HCT116 (cell line): Measurements from ENCODE around the gene FADD. TPM values are rescaled to one million over a fixed set of nuclear protein-coding genes. Genes with fewer than 3 reads are reported as not detected.

Experiments used
- ATAC-seq: fragments of 200-7000 bp; cut with Tn5 transposase; 2 replicates; pipeline ENCODE4 v1.9.1; 2020; ENCODE audit warnings: mild to moderate bottlenecking, moderate library complexity
- BruUV-seq: library from RNA; stranded (reverse); fragments of 400-500 nt; replicated peaks from 2 replicates; lab custom pipeline; 2021; lab: Mats Ljungman, UMichigan
- CTCF ChIA-PET: fragments of 300-600 bp; sonication (Branson Sonifier 250); formaldehyde crosslinking; loops from one replicate; lab custom pipeline; 2021; ENCODE audit warnings: antibody characterized with exemption; lab: Charles Lee
- POLR2A ChIA-PET: fragments of 300-600, 350-600 bp; sonication (Branson Sonifier 250); formaldehyde crosslinking; loops from one replicate; lab custom pipeline; 2021; ENCODE audit warnings: antibody characterized with exemption; lab: Charles Lee
- RAD21 ChIA-PET, 2 experiments: fragments of 300-600 bp; sonication (Branson Sonifier 250); formaldehyde crosslinking; loops; one replicate each; lab custom pipeline; 2023; ENCODE audit warnings: low total read pairs in 2 of 2; ENCODE audit not compliant: uncharacterized antibody in 2 of 2, unreplicated experiment in 2 of 2, low non-redundant PET in 1 of 2; lab: Charles Lee
- DNase-seq: peaks from one replicate; pipeline ENCODE4 v3.0.0-alpha.2; 2010; ENCODE audit warnings: low read depth, low spot score
- H2AFZ ChIP-seq: fragments of 200-600 bp; shearing (Covaris generic), sonication (generic); 2 replicates; pipeline ENCODE4 v1.6.1; 2017; ENCODE audit warnings: low read depth, mixed run types, mixed read lengths, antibody characterized with exemption, low read length; ENCODE audit not compliant: poor library complexity, severe bottlenecking
- H3K27ac ChIP-seq: 2 replicates; pipeline ENCODE4 v1.5.1; 2012; ENCODE audit warnings: low read depth, low read length
- H3K27me3 ChIP-seq: fragments of 200-600 bp; sonication (generic); 2 replicates; pipeline ENCODE4 v1.6.1; 2016; ENCODE audit warnings: mixed run types, low read length, mixed read lengths; ENCODE audit not compliant: insufficient read depth
- H3K36me3 ChIP-seq, 2 experiments: fragments of 200-500 bp in 1 of 2; fragments of 200-600 bp in 1 of 2; sonication (Bioruptor generic) in 1 of 2; sonication (generic) in 1 of 2; 2 replicates each; pipeline versions ENCODE4 v1.5.1 to v1.6.1; 2014 to 2016; ENCODE audit warnings: low read length in 2 of 2, inconsistent platforms in 1 of 2, mixed read lengths in 1 of 2, mixed run types in 1 of 2; ENCODE audit not compliant: insufficient read depth in 2 of 2, control insufficient read depth in 1 of 2
- H3K4me1 ChIP-seq, 2 experiments: fragments of 200-600 bp in 1 of 2; sonication (generic) in 1 of 2; 2 replicates each; pipeline versions ENCODE4 v1.5.1 to v1.6.1; 2012 to 2017; ENCODE audit warnings: low read length in 2 of 2, inconsistent platforms in 1 of 2, mild to moderate bottlenecking in 1 of 2, mixed read lengths in 1 of 2, mixed run types in 1 of 2, moderate library complexity in 1 of 2; ENCODE audit not compliant: insufficient read depth in 2 of 2, control insufficient read depth in 1 of 2
- H3K4me2 ChIP-seq: fragments of 200-600 bp; sonication (generic); 2 replicates; pipeline ENCODE4 v1.6.1; 2017; ENCODE audit warnings: mixed run types, low read length, mixed read lengths
- H3K4me3 ChIP-seq, 2 experiments: fragments of 200-600 bp in 1 of 2; sonication (generic) in 1 of 2; replicated peaks in 1 of 2; 2 replicates each; pipeline ENCODE4 v1.5.1; 2011 to 2016; ENCODE audit warnings: low read length in 2 of 2, control low read depth in 1 of 2, low read depth in 1 of 2, mild to moderate bottlenecking in 1 of 2, mixed read lengths in 1 of 2, mixed run types in 1 of 2
- H3K79me2 ChIP-seq: fragments of 200-600 bp; sonication (generic); 2 replicates; pipeline ENCODE4 v1.6.1; 2017; ENCODE audit warnings: mild to moderate bottlenecking, mixed run types, low read length, moderate library complexity, mixed read lengths; ENCODE audit not compliant: insufficient read depth
- H3K9ac ChIP-seq: fragments of 200-600 bp; sonication (generic); 2 replicates; pipeline ENCODE4 v1.6.1; 2016; ENCODE audit warnings: low read length, mixed read lengths
- H3K9me2 ChIP-seq: fragments of 200-600 bp; sonication (generic), shearing (Covaris generic); 2 replicates; pipeline ENCODE4 v1.6.1; 2017; ENCODE audit warnings: mixed run types, mild to moderate bottlenecking, moderate library complexity; ENCODE audit not compliant: insufficient read depth
- H3K9me3 ChIP-seq, 2 experiments: fragments of 200-500 bp in 1 of 2; fragments of 200-600 bp in 1 of 2; sonication (Bioruptor generic) in 1 of 2; sonication (generic) in 1 of 2; 2 replicates each; pipeline ENCODE4 v1.6.1; 2014 to 2017; ENCODE audit warnings: low read length in 2 of 2, mixed read lengths in 2 of 2, inconsistent platforms in 1 of 2, low read depth in 1 of 2, mild to moderate bottlenecking in 1 of 2, mixed run types in 1 of 2, moderate library complexity in 1 of 2; ENCODE audit not compliant: control insufficient read depth in 1 of 2, insufficient read depth in 1 of 2
- H4K20me1 ChIP-seq: fragments of 200-600 bp; sonication (generic), shearing (Covaris generic); 2 replicates; pipeline ENCODE4 v1.6.1; 2017; ENCODE audit warnings: mixed run types, mild to moderate bottlenecking, moderate library complexity; ENCODE audit not compliant: insufficient read depth
- CBX3 ChIP-seq: IDR thresholded peaks from 2 replicates; pipeline ENCODE4 v1.6.1; 2012; ENCODE audit warnings: low read depth
- CEBPB ChIP-seq: IDR thresholded peaks from 2 replicates; pipeline ENCODE4 v1.6.1; 2012; ENCODE audit warnings: low read depth
- EGR1 ChIP-seq: IDR thresholded peaks from 2 replicates; pipeline ENCODE4 v1.6.1; 2012; ENCODE audit warnings: low read depth
- ELF1 ChIP-seq: IDR thresholded peaks from 2 replicates; pipeline ENCODE4 v1.6.1; 2012; ENCODE audit warnings: low read depth, borderline replicate concordance
- FOSL1 ChIP-seq: IDR thresholded peaks from 2 replicates; pipeline ENCODE4 v1.6.1; 2012; ENCODE audit warnings: low read depth
- JUND ChIP-seq: IDR thresholded peaks from 2 replicates; pipeline ENCODE4 v1.6.1; 2012
- POLR2A ChIP-seq: IDR thresholded peaks from 2 replicates; pipeline ENCODE4 v1.7.0; 2011; ENCODE audit warnings: borderline replicate concordance; ENCODE audit not compliant: insufficient read depth, insufficient read length; ENCODE audit errors: extremely low read depth
- POLR2AphosphoS5 ChIP-seq: IDR thresholded peaks from 2 replicates; pipeline ENCODE4 v1.6.1; 2011; ENCODE audit warnings: mild to moderate bottlenecking, low read depth, low read length, moderate library complexity
- RAD21 ChIP-seq: IDR thresholded peaks from 2 replicates; pipeline ENCODE4 v1.6.1; 2012; ENCODE audit warnings: low read depth, mild to moderate bottlenecking
- SIN3A ChIP-seq: IDR thresholded peaks from 2 replicates; pipeline ENCODE4 v1.6.1; 2012; ENCODE audit warnings: low read depth
- SP1 ChIP-seq: IDR thresholded peaks from 2 replicates; pipeline ENCODE4 v1.6.1; 2012; ENCODE audit warnings: low read depth
- SRF ChIP-seq: IDR thresholded peaks from 2 replicates; pipeline ENCODE4 v1.6.1; 2012; ENCODE audit warnings: low read depth
- TCF7L2 ChIP-seq: IDR thresholded peaks from 2 replicates; pipeline ENCODE4 v1.7.0; 2011; ENCODE audit warnings: borderline replicate concordance, inconsistent platforms; ENCODE audit not compliant: insufficient read depth, insufficient read length; ENCODE audit errors: extremely low read depth
- YY1 ChIP-seq: IDR thresholded peaks from 2 replicates; pipeline ENCODE4 v1.6.1; 2011; ENCODE audit warnings: low read length, low read depth, moderate library complexity, mild to moderate bottlenecking; ENCODE audit not compliant: insufficient replicate concordance; ENCODE audit errors: extremely low read depth
- ZFX ChIP-seq: fragments of 450-650 bp; IDR thresholded peaks from 2 replicates; pipeline ENCODE4 v1.6.1; 2017
- ZNF274 ChIP-seq: fragments of 200-500 bp; sonication (Bioruptor generic); IDR thresholded peaks from 2 replicates; pipeline ENCODE4 v1.6.1; 2014; ENCODE audit warnings: mild to moderate bottlenecking, low read depth, low read length, inconsistent platforms
- intact Hi-C: fragments of 100-400 bp; cut with micrococcal nuclease; formaldehyde crosslinking; loops from 2 replicates; pipeline ENCODE4 v1.10.0; 2022
- total RNA-seq: library from RNA; stranded (reverse); gene quantifications from one replicate; pipeline ENCODE4 v1.2.1, GENCODE V29; 2021; ENCODE audit not compliant: unreplicated experiment
- TF ChIP-seq, protein P1 (sequence below): IDR thresholded peaks from 2 replicates; pipeline ENCODE4 v1.6.1; 2012
- TF ChIP-seq, protein P2 (sequence below): IDR thresholded peaks from 2 replicates; pipeline ENCODE4 v1.6.1; 2011; ENCODE audit warnings: mild to moderate bottlenecking, low read length, moderate library complexity; ENCODE audit not compliant: insufficient replicate concordance; ENCODE audit errors: extremely low read depth
- TF ChIP-seq, protein P3 (sequence below), 3 experiments: fragments of 200-600 bp in 1 of 3; sonication (generic) in 1 of 3; IDR thresholded peaks in 2 of 3; conservative IDR thresholded peaks in 1 of 3; 2 replicates each; pipeline ENCODE4 v1.5.1; 2012 to 2017; ENCODE audit warnings: low read depth in 2 of 3, low read length in 2 of 3, antibody characterized with exemption in 1 of 3, borderline replicate concordance in 1 of 3, control low read depth in 1 of 3, mild to moderate bottlenecking in 1 of 3, mixed read lengths in 1 of 3, mixed run types in 1 of 3, moderate library complexity in 1 of 3; ENCODE audit not compliant: insufficient read depth in 1 of 3
- TF ChIP-seq, protein P4 (sequence below): IDR thresholded peaks from 2 replicates; pipeline ENCODE4 v1.6.1; 2012
- TF ChIP-seq, protein P5 (sequence below): IDR thresholded peaks from 2 replicates; pipeline ENCODE4 v1.6.1; 2012; ENCODE audit warnings: low read depth

The FADD gene
- total RNA-seq, 1 experiment from 2014 or later: 26.7 TPM

DNA sequence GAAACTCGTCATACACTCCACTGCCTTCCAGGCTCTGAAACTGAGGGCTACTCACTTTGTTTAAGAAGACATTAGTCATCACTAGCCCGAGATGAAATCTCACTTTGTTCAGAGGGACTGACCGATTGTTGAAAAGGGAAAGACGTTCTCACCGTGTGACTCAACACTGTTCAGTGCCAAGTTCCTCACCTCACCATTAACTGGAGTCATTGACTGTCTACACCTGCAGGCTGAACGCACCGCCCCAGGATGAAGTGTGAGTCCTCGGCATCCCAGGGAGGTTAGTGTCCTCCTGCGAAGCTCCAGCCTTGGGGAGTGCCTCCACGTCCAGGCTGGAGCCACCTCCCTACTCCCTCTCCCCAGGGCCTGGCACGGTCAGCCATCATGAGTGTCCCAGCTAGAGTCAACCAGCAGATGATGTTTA lies 30.4 kb downstream of the FADD start:
- Histone ChIP-seq H3K9ac (peak overlapping the region; percentile 29), H3K4me1 (peaks cover 18 to 41% of the 10 kb centered on the region in 2 experiments), H3K36me3 (no peaks in the 10 kb centered on the region), H3K4me3 (peak overlapping the region; percentile 6 to 34; a peak in 2 of 4 replicates), H4K20me1 (no peaks in the 10 kb centered on the region), H2AFZ (peak overlapping the region; percentile 19), H3K4me2 (peak overlapping the region; percentile 74), H3K9me3 (no peaks in the 10 kb centered on the region), H3K27me3 (no peaks in the 10 kb centered on the region; the same call in 1 of the 2 replicates), H3K79me2 (no peaks in the 10 kb centered on the region), H3K27ac (peak overlapping the region; percentile 57), H3K9me2 (no peaks in the 10 kb centered on the region)
- intact Hi-C loops: no loop called here
- ChIA-PET POLR2A (no interaction called here), CTCF (no interaction called here), RAD21 (no interaction called here)
- ATAC-seq (peak; percentile 91), DNase-seq (peak; percentile 98)
- no TSS peak for BruUV-seq
- TF ChIP-seq, protein P1, sequence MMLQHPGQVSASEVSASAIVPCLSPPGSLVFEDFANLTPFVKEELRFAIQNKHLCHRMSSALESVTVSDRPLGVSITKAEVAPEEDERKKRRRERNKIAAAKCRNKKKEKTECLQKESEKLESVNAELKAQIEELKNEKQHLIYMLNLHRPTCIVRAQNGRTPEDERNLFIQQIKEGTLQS: no peak; the same call in 1 of the 2 replicates
- TF ChIP-seq CBX3 (peak; percentile 98), SRF (peak; percentile 86), ZNF274 (no peak), RAD21 (peak; percentile 38; the same call in 1 of the 2 replicates), EGR1 (peak; percentile 54; the same call in 1 of the 2 replicates), ELF1 (no peak), JUND (peak; percentile 99), CEBPB (peak; percentile 87), POLR2AphosphoS5 (peak; percentile 61), SIN3A (peak; percentile 94), FOSL1 (peak; percentile 98), SP1 (peak; percentile 95), YY1 (peak; percentile 64), TCF7L2 (peak; percentile 85), ZFX (no peak), POLR2A (no peak)
- TF ChIP-seq, protein P2, sequence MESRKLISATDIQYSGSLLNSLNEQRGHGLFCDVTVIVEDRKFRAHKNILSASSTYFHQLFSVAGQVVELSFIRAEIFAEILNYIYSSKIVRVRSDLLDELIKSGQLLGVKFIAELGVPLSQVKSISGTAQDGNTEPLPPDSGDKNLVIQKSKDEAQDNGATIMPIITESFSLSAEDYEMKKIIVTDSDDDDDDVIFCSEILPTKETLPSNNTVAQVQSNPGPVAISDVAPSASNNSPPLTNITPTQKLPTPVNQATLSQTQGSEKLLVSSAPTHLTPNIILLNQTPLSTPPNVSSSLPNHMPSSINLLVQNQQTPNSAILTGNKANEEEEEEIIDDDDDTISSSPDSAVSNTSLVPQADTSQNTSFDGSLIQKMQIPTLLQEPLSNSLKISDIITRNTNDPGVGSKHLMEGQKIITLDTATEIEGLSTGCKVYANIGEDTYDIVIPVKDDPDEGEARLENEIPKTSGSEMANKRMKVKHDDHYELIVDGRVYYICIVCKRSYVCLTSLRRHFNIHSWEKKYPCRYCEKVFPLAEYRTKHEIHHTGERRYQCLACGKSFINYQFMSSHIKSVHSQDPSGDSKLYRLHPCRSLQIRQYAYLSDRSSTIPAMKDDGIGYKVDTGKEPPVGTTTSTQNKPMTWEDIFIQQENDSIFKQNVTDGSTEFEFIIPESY: peak; percentile 47
- TF ChIP-seq, protein P3, sequence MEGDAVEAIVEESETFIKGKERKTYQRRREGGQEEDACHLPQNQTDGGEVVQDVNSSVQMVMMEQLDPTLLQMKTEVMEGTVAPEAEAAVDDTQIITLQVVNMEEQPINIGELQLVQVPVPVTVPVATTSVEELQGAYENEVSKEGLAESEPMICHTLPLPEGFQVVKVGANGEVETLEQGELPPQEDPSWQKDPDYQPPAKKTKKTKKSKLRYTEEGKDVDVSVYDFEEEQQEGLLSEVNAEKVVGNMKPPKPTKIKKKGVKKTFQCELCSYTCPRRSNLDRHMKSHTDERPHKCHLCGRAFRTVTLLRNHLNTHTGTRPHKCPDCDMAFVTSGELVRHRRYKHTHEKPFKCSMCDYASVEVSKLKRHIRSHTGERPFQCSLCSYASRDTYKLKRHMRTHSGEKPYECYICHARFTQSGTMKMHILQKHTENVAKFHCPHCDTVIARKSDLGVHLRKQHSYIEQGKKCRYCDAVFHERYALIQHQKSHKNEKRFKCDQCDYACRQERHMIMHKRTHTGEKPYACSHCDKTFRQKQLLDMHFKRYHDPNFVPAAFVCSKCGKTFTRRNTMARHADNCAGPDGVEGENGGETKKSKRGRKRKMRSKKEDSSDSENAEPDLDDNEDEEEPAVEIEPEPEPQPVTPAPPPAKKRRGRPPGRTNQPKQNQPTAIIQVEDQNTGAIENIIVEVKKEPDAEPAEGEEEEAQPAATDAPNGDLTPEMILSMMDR (IDR thresholded peaks at IDR 0.05 in 2 of 3, conservative IDR thresholded peaks at IDR 0.05 in 1 of 3; ENCODE audit: borderline replicate concordance in 1 of 3, insufficient read depth in 1 of 3, low read depth in 2 of 3, low read length in 2 of 3): no peak
- TF ChIP-seq, protein P4, sequence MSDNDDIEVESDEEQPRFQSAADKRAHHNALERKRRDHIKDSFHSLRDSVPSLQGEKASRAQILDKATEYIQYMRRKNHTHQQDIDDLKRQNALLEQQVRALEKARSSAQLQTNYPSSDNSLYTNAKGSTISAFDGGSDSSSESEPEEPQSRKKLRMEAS: peak; percentile 95
- TF ChIP-seq, protein P5, sequence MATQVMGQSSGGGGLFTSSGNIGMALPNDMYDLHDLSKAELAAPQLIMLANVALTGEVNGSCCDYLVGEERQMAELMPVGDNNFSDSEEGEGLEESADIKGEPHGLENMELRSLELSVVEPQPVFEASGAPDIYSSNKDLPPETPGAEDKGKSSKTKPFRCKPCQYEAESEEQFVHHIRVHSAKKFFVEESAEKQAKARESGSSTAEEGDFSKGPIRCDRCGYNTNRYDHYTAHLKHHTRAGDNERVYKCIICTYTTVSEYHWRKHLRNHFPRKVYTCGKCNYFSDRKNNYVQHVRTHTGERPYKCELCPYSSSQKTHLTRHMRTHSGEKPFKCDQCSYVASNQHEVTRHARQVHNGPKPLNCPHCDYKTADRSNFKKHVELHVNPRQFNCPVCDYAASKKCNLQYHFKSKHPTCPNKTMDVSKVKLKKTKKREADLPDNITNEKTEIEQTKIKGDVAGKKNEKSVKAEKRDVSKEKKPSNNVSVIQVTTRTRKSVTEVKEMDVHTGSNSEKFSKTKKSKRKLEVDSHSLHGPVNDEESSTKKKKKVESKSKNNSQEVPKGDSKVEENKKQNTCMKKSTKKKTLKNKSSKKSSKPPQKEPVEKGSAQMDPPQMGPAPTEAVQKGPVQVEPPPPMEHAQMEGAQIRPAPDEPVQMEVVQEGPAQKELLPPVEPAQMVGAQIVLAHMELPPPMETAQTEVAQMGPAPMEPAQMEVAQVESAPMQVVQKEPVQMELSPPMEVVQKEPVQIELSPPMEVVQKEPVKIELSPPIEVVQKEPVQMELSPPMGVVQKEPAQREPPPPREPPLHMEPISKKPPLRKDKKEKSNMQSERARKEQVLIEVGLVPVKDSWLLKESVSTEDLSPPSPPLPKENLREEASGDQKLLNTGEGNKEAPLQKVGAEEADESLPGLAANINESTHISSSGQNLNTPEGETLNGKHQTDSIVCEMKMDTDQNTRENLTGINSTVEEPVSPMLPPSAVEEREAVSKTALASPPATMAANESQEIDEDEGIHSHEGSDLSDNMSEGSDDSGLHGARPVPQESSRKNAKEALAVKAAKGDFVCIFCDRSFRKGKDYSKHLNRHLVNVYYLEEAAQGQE: no peak
